NCI-H2196 (cell line): ENCODE measurements around the gene C19orf47.

Experiments
- DNase-seq: peaks from one replicate; lab custom pipeline; 2025; ENCODE audit not compliant: unreplicated experiment; lab: John Stamatoyannopoulos, UW

C19orf47 gene

GRCh38 chr19:40284251-40284500 lies 64.0 kb downstream of the C19orf47 start:
- DNase-seq: no peak

- DNase-seq: no peak
These were observed 64.6 kb downstream of the C19orf47 start for GRCh38 chr19:40283414-40284250.

GRCh38 chr19:40282920-40283319 lies 65.3 kb downstream of the C19orf47 start:
- no peak for DNase-seq

GRCh38 chr19:40282209-40282580 lies 66.0 kb downstream of the C19orf47 start:
- DNase-seq: no peak

GRCh38 chr19:40281381-40282208 lies 66.6 kb downstream of the C19orf47 start:
- no peak for DNase-seq

DNA sequence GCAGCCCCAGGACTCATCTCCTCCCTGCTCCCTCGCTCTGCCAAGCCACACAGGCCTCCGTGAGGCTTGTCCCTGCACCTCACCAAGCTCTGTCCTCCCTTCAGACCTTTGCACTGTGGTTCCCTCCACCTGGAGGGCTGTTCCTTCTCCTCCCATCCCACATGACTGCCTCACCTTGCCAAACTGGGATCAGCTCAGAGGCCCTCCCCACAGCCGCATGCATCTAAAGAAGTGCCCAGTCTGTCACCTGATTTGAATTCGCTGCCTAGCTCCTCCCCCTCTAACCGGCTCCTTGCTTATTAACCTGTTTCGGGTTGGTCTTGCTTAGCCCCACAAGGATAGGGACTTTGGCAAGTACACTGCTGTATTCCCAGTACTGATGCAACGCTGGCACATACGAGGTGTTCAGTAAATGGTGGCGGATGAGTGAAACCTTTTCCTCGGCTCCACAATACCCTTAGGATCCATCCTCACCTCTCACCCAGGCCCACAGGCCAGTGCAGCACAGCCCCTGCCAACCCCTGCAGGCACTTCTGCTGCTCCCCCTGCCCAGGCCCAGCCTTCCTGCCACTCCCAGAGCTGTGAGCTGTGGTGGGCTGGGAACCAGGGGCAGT lies 67.5 kb downstream of the C19orf47 start:
- DNase-seq: peak; percentile 78

GRCh38 chr19:40279761-40280607 lies 68.2 kb downstream of the C19orf47 start:
- no peak for DNase-seq

DNA sequence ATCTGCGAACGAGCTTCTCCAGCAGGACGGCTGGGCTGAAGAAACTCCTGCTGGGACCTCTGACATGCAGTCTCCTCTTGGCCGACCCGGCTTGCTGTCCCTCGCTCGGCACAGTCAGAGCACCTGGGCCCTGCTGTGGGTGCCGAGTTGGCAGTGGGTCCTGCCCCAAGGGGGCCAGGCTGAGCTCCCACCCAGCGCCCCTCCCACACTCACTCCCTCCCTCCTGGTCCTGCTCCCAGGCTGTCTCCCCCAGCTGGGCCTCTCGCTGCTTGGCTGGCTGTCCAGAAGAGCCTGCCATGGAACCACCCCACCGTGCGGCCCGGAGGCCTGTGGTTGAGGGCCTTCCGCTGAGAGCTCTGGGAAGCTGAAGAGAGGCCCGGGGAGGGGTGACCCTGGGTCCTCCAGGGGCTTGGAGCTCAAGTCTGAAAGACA lies 69.1 kb downstream of the C19orf47 start:
- DNase-seq: no peak

DNA sequence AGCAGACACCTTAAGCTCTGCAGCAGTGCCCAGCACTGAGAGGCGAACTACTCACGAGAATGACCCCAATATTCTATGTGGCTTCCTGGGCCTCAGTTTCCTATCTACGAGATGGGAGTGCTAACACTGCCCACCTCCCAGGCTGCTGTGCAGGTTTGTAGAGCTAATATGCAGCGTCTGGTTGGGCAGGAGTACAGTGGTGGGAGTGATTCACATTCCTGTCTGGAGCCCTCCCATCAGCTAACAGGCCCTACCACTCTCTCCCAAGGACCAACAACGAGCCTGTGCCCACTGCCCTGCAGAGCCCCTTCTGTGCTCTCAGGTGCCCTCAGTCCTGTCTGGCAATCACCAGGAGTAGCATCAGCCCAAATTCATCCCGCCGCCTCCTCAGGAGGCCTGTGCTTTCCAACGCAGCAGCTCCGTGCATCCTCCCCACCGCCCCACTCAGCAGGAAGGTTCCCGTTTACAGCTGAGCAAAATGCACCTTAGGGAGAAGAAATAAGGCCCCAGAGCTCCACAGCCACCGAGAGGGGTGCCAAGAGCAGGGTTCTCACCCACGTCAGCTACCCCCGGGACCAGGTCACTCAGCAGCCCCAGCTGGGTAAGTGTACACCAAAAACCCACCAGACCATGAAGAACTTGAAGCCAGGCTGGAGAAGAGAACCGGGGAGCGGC lies 69.7 kb downstream of the C19orf47 start:
- DNase-seq: no peak

- no peak for DNase-seq
These were observed 70.7 kb downstream of the C19orf47 start for GRCh38 chr19:40277356-40278059.

DNA sequence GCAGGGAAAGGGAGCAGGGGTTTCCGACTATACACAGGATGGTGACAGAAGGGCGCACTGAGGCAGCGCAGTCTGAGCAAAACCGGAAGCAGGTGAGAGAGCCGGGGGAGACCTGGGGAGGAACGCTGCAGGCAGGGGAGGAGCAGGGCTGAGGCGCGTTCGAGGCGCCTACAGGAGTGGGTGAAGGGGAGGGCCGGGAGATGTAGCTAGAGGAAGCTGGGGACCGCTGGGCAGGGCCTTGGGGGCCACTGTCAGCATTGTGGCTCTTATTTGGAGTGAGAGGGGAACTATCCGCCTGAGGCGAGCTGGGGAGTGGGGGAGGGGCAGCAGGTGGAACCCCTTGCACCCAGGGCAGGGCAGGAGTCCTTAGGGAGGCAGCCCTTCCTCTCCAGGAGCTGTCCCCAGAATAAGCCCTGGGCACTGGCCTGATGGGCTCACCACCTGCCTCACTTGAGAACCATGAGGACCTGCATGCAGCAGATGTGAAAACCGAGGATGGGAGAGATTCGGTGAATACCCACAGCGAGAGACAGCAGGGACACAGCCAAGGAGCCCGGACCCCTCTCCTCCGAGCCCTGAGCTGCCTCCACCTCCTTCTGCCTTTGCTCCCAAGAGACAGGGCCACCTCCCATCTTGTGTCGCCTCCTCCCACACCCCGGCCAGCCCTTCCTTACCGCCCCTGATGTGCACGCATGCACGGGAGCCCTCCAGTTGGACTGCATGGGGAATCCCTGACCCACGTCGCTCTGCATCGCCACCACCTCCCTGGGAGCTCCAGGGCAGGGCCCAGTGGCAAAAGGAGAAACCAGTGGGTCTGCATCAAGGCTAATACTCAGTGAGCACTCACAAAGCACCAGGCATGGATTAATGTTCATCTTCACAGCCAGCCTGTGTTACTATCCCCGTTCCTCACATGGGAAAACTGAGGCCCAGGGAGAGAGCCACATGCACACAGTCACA lies 73.3 kb downstream of the C19orf47 start:
- no peak for DNase-seq

DNA sequence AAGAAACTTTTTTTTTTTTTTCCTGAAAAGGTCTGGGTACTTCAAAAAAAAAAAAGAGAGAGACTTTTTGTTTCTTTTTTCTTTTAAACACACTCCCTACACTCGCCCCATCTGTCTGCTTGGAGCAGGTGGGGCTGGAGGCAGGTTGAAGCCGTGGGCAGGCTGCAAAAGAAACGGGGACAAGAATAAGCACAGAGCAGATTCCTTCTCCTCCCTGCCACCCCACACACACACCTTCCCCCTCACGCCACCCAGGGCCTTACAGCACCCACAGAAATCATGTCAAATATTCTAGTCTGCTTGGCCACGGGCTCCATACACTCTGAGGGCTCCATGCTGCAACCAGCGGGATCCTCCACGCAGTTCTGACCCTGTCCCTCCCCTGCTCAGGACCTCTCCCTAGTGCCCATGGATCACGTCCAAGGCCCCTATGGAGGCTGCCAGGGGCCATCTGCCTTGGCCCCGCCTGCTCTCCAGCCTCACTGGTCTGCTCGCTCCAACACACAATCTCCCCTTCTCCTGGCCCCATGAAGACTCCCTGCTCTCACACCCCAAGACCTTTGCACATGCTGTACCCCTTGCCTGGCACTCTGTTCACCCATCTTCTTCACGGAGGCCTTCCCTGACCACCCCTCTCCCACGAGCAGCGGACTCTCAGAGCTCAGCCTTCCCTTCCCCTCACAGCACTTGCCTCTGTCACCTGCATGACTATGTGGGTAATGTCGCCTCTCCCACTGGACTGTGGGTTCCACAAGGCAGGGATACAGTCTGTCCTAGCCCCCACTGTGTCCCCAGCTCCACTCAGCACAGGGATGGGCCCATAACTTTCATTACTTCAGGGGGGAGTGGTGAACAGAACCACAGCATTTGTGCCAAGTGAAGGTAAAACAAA lies 74.5 kb downstream of the C19orf47 start:
- DNase-seq: no peak

- no peak for DNase-seq
These were observed 75.9 kb downstream of the C19orf47 start for GRCh38 chr19:40272261-40272660.

DNA sequence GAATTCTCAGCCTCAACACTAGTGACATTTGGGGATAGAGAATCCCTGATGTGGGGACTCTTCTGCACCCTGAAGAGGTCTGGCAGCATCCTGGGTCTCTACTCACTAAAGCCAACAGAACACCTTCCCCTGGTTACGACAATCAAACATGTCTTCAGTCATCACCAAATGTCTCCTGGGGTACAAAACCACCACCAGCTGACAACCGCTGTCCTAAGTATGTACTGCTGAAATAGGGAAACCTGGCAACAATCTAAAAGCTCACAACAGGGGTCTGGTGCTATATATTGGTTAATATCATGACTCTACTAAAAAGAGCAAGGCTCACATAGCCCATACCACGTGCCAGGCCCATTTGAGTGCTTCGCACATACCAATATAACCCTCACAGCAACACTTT lies 76.5 kb downstream of the C19orf47 start:
- no peak for DNase-seq

- no peak for DNase-seq
These were observed 77.7 kb downstream of the C19orf47 start for GRCh38 chr19:40270362-40271089.
